ENCODE data around the gene GPRC5D.

GPRC5D gene

DNA sequence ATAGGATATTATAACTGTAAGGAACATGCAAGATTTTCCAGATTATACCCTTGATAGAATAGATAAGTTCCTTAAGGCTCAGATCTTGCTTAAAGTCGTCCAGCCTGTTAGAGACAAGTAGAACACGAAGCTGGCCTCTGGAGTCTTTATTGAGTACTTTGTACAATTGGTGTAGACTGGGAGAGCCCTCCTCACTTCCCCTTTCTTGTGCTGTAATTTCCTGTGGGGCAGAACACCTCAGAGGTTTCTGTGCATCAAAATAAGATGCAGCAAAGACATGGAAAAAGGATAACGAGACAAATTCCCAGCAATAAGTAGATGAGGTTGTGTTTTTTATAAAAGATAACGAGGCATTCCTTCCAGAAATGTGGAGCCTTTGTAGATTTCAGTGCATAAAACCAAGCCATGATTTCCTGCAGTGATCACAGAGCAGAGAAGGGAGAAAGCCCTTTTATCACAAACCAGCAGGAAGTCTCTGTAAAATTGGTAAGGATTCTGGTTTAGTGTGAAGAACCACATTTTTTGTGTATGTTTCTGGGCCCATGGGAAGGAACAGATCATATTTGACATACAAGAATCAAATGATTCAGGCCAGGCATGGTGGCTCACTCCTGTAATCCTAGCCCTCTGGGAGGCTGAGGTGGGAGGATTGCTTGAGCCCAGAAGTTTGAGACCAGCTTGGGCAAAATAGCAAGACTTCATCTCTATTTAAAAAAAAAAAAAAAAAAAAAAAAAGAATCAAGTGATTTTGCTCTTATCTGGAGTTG, 42.6 kb downstream of the GPRC5D start:
- FAIRE-seq = no peak
- DNase-seq (ENCODE audit: low spot score) = no peak

- DNase-seq (ENCODE audit: low spot score) = no peak
- FAIRE-seq = peak; percentile 95
These were observed 43.3 kb downstream of the GPRC5D start for GRCh38 chr12:12908711-12909110.

DNA sequence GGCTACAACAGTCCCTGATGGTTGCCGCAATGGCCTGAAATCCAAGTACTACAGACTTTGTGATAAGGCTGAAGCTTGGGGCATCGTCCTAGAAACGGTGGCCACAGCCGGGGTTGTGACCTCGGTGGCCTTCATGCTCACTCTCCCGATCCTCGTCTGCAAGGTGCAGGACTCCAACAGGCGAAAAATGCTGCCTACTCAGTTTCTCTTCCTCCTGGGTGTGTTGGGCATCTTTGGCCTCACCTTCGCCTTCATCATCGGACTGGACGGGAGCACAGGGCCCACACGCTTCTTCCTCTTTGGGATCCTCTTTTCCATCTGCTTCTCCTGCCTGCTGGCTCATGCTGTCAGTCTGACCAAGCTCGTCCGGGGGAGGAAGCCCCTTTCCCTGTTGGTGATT, 43.7 kb downstream of the GPRC5D start:
- FAIRE-seq (peak; percentile 17), DNase-seq (ENCODE audit: low spot score) (no peak)

DNA sequence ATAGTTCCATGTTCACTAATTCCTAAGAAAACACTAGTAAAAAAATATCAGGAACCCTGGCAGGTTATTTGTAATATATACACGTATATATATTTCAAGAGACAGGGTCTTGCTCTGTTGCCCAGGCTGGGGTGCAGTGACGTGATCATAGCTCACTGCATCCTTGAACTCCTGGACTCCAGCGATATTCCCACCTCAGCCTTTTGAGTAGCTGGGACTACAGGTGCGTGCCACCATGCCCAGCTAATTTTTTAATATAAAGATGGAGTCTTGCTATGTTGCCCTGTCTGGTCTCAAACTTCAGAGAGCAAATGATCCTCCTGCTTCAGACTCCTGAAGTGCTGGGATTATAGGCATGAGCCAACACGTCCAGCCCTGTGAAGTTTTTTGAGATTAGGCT, 44.4 kb downstream of the GPRC5D start:
- no peak for FAIRE-seq
- DNase-seq (ENCODE audit: low spot score) = no peak

- DNase-seq (ENCODE audit: low spot score) (peak; percentile 59), FAIRE-seq (peak; percentile 84)
These were observed 48.0 kb downstream of the GPRC5D start for GRCh38 chr12:12903642-12904609.

GRCh38 chr12:12902036-12902435, 49.9 kb downstream of the GPRC5D start:
- DNase-seq (ENCODE audit: low spot score) (no peak), FAIRE-seq (no peak)

- FAIRE-seq (peak; percentile 91), DNase-seq (ENCODE audit: low spot score) (peak; percentile 84)
These were observed 50.7 kb downstream of the GPRC5D start for GRCh38 chr12:12901158-12901791.

DNA sequence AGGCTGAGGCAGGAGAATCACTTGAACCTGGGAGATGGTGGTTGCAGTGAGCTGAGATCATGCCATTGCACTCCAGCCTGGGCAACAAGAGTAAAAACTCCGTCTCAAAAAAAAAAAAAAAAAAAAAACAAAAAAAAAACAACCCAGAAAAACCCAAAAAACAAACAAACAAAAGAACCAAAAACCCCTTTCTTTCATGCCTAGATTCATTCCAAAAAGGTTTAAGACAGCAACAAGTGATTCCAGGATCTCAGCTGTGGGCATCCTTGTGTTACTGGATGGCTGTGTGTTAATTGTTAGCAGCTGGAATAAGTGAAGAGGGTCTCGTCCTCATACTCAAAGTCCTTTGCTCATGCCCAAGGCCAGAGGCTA, 51.2 kb downstream of the GPRC5D start:
- no peak for FAIRE-seq
- no peak for DNase-seq (ENCODE audit: low spot score)

DNA sequence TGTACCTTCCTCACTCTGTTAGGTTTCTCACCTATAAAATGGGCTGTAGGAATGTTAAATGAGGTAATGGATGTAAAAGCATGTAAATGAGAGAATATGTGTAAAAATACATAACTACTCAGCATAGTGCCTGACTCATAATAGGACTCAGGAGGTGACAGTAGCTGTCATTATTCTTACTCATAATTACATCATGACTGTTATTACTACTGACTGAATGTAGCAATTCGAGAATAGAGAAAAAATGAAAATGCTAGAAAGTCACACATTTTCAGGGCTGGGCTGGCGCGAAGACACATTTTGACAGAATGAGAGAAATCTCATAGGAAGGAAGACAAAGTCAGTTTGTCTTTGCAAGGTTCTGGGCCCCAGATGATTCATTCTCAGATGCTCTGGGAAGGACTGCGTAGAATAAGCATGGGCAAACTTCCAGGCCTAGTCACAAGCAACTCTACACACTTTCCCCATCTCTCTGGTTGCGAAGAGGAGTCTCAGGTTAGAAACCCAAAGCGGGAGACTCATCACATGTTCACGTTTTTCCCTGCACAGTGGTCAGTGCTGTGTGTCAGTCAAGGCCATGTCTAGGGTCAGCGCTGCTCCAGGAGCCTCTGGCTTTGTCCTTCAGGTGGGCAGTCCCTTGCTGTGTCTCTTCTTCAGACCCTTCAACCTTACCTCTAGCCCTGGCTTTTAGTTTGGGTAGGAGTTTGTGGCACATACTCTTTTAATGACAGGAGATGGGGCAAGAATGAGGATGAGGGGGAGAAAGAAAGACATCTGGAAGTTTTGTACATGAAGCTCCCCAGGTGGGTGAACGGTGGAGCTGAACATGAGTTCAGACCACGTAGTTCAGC, 52.2 kb downstream of the GPRC5D start:
- DNase-seq (ENCODE audit: low spot score) = peak; percentile 80
- peak; percentile 70 for FAIRE-seq

- FAIRE-seq = no peak
These were observed 53.0 kb downstream of the GPRC5D start for GRCh38 chr12:12898911-12899511.

DNA sequence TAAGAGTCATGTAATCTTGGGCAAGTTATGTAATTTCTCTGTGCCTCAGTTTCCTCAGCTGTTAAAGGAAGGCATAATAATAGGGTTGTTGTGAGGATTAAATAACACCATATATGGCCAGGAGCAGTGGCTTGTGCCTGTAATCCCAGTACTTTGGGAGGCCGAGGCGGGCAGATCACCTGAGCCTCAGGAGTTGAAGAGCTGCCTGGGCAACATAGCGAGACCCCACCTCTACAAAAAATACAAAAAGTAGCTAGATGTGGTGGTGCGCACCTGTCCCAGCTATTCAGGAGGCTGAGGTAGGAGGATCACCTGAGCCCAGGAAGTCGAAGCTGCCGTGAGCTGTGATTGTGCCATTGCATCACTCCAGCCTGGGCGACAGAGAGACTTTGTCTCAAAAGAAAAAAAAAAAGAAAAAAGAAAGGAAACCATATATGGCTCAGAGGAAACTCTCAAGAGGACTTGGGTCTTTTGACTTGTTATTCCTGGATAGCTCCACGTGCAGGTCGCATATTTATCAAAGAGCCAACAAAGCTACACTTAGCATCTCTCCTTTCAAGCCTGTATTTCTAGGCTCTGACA, 53.7 kb downstream of the GPRC5D start:
- DNase-seq (ENCODE audit: low spot score) (no peak), FAIRE-seq (no peak)

More at GRCh38 chr12:12898911-12899511, 53.0 kb downstream of the GPRC5D start:
- no peak for DNase-seq (ENCODE audit: low spot score)

DNA sequence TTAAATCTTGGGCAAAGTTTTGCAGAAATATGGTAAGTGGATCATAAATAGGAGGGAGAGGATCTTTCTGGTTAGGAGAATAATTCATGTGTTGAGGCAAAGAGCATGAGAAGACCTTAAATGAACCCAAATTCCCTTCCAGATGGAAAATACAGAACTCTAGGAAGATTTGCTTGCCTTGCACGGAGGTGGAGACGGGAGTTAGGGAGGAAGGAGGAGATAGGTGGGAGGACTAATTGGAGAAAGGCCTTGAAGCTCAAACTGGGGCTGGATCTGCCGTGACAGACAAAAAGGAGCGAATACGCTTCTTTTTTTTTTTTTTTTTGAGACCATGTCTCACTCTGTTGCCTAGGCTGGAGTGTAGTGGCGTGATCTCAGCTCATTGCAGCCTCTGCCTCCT, 54.7 kb downstream of the GPRC5D start:
- no peak for DNase-seq (ENCODE audit: low spot score)
- FAIRE-seq = no peak

DNA sequence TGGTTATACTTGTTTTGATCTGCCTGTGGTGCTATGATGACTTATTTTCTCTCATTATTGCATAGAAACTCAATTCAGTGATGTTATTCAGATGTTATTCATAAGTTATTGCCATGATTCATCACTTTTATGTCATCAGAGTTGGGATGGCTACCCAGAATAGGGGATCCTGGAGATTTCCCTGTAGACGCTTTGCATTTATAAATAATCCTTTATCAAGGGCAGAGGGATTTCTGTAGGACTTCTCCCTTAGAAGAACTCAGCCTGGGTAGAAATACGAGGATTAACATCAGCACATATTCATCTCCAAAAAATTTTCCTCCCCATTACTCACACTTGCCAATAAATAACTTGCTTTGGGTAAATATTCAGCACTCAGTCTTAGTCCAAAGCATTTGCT, 55.7 kb downstream of the GPRC5D start:
- no peak for DNase-seq (ENCODE audit: low spot score)

GRCh38 chr12:12893438-12893837, 58.5 kb downstream of the GPRC5D start:
- FAIRE-seq (no peak), DNase-seq (ENCODE audit: low spot score) (no peak)

More for the DNA sequence above, 55.7 kb downstream of the GPRC5D start:
- FAIRE-seq = no peak

DNA sequence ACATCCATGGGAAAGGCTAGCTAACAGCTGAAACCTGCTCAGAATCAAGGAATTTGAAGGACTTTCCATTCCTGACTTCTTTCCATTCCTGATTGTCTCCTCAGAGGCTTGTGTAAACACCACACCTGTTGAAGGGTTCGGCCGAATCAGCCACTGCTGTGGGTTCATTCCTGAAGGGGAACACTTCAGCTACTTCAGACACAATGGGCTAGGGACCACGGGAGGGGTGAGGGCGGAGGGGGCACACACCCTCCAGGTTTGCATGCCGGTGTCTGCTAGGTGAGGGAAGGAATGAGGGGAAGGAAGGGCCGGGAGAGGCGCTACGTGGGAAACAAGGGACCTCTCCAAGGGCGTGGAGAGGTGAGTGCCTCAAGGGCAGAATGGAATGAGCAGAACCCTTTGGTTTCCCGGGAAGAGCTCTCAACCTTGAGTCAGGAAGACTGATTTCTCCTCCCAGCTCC, 59.3 kb downstream of the GPRC5D start:
- DNase-seq (ENCODE audit: low spot score) (no peak), FAIRE-seq (no peak)

DNA sequence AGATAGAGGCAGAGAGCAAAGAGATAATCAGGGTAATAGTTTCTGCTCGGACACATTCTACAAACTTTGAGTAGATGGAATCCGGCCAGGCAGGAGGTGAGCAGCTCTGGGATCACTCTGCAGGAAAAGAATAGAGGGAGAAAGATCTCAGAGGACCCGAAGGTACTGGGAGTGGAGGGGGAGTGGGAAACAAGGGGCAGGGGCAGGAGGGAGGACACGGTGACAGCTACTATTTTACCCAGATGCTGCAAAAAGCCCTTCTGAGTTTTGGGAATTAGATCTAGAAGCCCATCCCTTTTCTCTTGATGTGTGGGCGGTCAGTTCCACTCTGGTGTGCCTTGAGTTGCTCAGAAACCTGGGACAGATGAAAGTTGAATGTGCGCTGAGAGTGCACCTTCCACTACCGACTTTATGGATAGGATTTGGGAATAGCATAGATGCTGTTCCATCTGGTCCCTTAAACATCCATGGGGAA, 60.1 kb downstream of the GPRC5D start:
- DNase-seq (ENCODE audit: low spot score) (no peak), FAIRE-seq (peak; percentile 77)

GRCh38 chr12:12891080-12891880, 60.7 kb downstream of the GPRC5D start, which contains the start of gene GPRC5A:
GPRC5A (plus strand) TSS chr12:12891562; CDS start chr12:12908250, 16,688 bp downstream.
- DNase-seq (ENCODE audit: low spot score) = peak; percentile 94
- FAIRE-seq = peak; percentile 93
